ENCODE measurements around the gene SPTBN1. TPM values are rescaled to one million over a fixed set of nuclear protein-coding genes. Genes with fewer than 3 reads are reported as not detected.

Gene SPTBN1
- total RNA-seq, 1 experiment from 2014 or later: 146 TPM

GRCh38 chr2:54680397-54681041, 224.4 kb downstream of the SPTBN1 start:
- Histone ChIP-seq H3K9me3 (ENCODE audit: low read depth, low read length, poor library complexity, severe bottlenecking) (no peaks in the 10 kb centered on the region), H3K27me3 (replicated peaks; ENCODE audit: insufficient read depth, low read depth, low read length, poor library complexity) (no peaks in the 10 kb centered on the region), H3K27ac (ENCODE audit: low read depth, low read length, poor library complexity, severe bottlenecking) (no peak overlapping the region), H3K4me3 (ENCODE audit: low read depth, low read length, poor library complexity, severe bottlenecking) (no peak overlapping the region), H3K4me1 (ENCODE audit: insufficient read depth, low read length, poor library complexity, severe bottlenecking) (peaks cover 8% of the 10 kb centered on the region), H3K36me3 (ENCODE audit: insufficient read depth, low read length, poor library complexity, severe bottlenecking) (no peaks in the 10 kb centered on the region)
- BruUV-seq (replicated peaks): no TSS peak
- no peak for TF ChIP-seq EZH2 (IDR thresholded peaks at IDR 0.05; ENCODE audit: borderline replicate concordance, low read depth, low read length, poor library complexity, severe bottlenecking)
- TF ChIP-seq CTCF (conservative IDR thresholded peaks at IDR 0.05; ENCODE audit: low read depth, low read length): no peak
- intact Hi-C loops (cut with micrococcal nuclease; ENCODE audit: unreplicated experiment): no loop called here
- no peak for DNase-seq (ENCODE audit: low spot score)
- ChIA-PET POLR2A (ENCODE audit: low non-redundant PET) (no interaction called here), CTCF (interaction anchor here (0.7 to 1.3 kb wide), 2 partner anchors 24 to 105 kb away, joined by 7 read pairs; no protein-coding TSS in a partner anchor)

GRCh38 chr2:54681416-54681815, 225.3 kb downstream of the SPTBN1 start:
- ChIA-PET CTCF (no interaction called here), POLR2A (ENCODE audit: low non-redundant PET) (no interaction called here)
- BruUV-seq (replicated peaks): no TSS peak
- H3K27ac ChIP-seq (ENCODE audit: low read depth, low read length, poor library complexity, severe bottlenecking): no peak overlapping the region
- H3K4me3 ChIP-seq (ENCODE audit: low read depth, low read length, poor library complexity, severe bottlenecking): no peak overlapping the region
- intact Hi-C loops (cut with micrococcal nuclease; ENCODE audit: unreplicated experiment): no loop called here
- H3K36me3 ChIP-seq (ENCODE audit: insufficient read depth, low read length, poor library complexity, severe bottlenecking): no peaks in the 10 kb centered on the region
- H3K9me3 ChIP-seq (ENCODE audit: low read depth, low read length, poor library complexity, severe bottlenecking): no peaks in the 10 kb centered on the region
- peaks cover 8% of the 10 kb centered on the region for H3K4me1 ChIP-seq (ENCODE audit: insufficient read depth, low read length, poor library complexity, severe bottlenecking)
- no peak for DNase-seq (ENCODE audit: low spot score)
- TF ChIP-seq EZH2 (IDR thresholded peaks at IDR 0.05; ENCODE audit: borderline replicate concordance, low read depth, low read length, poor library complexity, severe bottlenecking) (no peak), CTCF (conservative IDR thresholded peaks at IDR 0.05; ENCODE audit: low read depth, low read length) (no peak)
- no peaks in the 10 kb centered on the region for H3K27me3 ChIP-seq (replicated peaks; ENCODE audit: insufficient read depth, low read depth, low read length, poor library complexity)

DNA sequence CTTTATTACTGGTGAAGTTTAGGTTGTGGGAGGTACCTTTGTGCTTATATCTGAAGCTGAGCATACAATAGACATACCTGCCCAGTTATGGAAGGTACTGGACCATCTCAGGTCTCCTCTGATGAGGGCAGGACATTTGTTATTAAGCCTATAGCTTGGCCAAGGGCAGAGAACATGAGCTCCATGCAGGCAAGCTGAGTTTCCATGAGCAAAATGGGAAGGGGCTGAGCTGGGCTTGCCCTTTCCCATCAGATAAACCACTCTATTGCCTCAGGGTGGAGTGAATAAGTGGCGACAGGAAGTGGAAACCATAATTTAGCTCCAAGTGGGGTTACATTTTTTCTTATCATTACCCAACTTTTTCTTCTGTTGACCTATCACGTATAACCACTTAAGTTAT, 227.5 kb downstream of the SPTBN1 start:
- no TSS peak for BruUV-seq (replicated peaks)
- Histone ChIP-seq H3K4me3 (ENCODE audit: low read depth, low read length, poor library complexity, severe bottlenecking) (no peak overlapping the region), H3K27me3 (replicated peaks; ENCODE audit: insufficient read depth, low read depth, low read length, poor library complexity) (no peaks in the 10 kb centered on the region), H3K9me3 (ENCODE audit: low read depth, low read length, poor library complexity, severe bottlenecking) (no peaks in the 10 kb centered on the region), H3K36me3 (ENCODE audit: insufficient read depth, low read length, poor library complexity, severe bottlenecking) (no peaks in the 10 kb centered on the region), H3K27ac (ENCODE audit: low read depth, low read length, poor library complexity, severe bottlenecking) (no peak overlapping the region), H3K4me1 (ENCODE audit: insufficient read depth, low read length, poor library complexity, severe bottlenecking) (peaks cover 5% of the 10 kb centered on the region)
- intact Hi-C loops (cut with micrococcal nuclease; ENCODE audit: unreplicated experiment): no loop called here
- no peak for TF ChIP-seq CTCF (conservative IDR thresholded peaks at IDR 0.05; ENCODE audit: low read depth, low read length)
- TF ChIP-seq EZH2 (IDR thresholded peaks at IDR 0.05; ENCODE audit: borderline replicate concordance, low read depth, low read length, poor library complexity, severe bottlenecking): no peak
- POLR2A ChIA-PET (ENCODE audit: low non-redundant PET): no interaction called here
- no peak for DNase-seq (ENCODE audit: low spot score)
- CTCF ChIA-PET: interaction anchor here (0.6 kb wide), 1 partner anchor 425 kb away, joined by 3 read pairs; no protein-coding TSS in a partner anchor

All from A673 (cell line).